ENCODE measurements around the gene KRTAP4-8.
A peak's percentile ranks its signal among the peaks of the same experiment; 100 is the strongest.
"Not testable (repeated sequence)": the region's sequence is repeated elsewhere in the genome, so short reads cannot be mapped to it uniquely, and the experiment has no call there.

The KRTAP4-8 gene

DNA sequence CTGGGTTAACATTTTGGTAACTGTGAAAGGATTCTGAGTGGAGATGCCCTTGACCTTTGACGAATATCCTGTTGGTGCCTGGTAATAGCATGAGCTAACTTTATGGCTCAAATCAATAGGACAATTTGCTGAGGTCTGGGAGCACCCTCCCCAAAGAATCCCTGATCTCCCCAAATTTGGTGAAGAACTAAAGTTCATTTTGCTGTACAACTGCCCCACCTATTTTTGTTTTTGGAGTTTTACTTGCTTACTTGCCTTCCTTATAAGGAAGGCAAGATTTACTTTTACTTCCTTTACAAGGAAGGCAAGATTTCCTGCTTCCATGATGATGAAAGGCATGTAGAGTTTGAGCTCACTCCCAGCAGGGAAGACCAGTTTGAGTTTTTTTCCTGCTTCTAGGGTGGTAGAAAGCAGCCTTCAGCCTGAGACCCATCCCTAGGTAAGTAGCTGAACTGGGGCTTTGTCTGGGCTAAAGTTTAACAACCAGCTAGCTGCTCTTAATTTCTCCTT lies 10.1 kb upstream of the KRTAP4-8 start:
- no peak for DNase-seq

DNA sequence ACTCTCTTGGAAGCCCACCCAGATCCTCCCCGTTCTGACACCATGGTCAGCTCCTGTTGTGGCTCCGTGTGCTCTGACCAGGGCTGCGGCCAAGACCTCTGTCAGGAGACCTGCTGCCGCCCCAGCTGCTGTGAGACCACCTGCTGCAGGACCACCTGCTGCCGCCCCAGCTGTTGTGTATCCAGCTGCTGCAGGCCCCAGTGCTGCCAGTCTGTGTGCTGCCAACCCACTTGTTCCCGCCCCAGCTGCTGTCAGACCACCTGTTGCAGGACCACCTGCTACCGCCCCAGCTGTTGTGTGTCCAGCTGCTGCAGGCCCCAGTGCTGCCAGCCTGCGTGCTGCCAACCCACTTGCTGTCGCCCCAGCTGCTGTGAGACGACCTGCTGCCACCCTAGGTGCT lies 7.4 kb upstream of the KRTAP4-8 start, which contains the start of gene KRTAP4-9:
KRTAP4-9 (plus strand) TSS at position 43 of the 400 bp plus-strand sequence; CDS start at position 43, 0 bp downstream.
- DNase-seq = not testable (repeated sequence)

DNA sequence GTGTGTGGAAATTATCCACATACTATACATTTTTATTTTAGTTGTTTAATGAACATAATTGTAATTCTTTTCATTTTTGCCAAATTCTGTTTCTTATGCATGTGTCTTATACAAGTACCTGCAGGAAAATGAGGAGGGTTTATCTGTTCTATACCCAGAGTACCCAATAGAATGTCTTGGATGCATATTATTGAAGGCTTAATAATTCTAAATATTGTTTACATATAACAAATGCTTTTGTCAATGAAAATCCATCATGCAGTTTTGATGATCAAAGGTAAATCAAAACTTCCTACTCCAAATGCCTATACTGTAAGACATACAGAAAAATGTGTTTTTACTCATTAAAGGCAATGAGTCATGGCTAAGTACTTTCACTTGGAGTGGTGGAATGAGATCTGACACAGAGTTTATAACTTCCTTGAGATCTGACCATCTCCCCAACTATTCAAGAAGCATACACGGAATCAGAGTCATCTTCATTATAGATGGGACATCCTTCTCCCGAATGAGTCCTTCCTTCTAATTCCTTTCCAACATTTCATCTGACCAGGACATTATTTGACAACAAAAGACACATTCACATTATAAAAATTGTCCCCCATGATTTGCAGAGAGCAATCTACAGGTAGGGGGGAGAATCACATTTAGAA lies 6.6 kb upstream of the KRTAP4-8 start:
- DNase-seq = peak; percentile 28 to 67

- no peak for DNase-seq
These were observed 6.0 kb upstream of the KRTAP4-8 start for GRCh38 chr17:41103896-41104295.

DNA sequence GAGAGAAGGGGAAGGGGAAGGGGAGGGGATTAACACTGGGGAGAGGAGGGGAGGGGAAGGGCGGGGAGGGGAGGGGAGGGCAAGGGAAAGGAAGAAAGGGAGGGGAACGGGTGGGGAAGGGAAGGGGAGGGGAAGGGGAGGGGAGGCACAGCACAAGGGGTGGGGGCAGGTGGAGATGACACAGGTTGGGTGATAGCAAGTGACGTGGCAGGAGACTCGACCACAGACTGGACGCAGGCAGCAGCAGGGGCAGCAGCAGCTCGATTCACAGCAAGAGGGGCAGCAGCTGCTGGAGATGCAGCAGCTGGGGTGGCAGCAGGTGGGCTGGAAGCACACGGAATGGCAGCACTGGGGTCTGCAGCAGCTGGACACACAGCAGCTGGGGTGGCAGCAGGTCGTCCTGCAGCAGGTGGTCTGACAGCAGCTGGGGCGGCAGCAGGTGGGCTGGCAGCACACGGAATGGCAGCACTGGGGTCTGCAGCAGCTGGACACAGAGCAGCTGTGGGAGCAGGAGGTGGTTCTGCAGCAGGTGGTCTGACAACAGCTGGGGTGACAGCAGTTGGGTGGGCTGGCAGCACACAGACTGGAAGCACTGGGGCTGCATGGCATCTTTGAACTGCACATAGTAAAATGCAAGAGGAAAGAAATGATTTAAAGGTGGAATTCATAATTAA lies 3.8 kb upstream of the KRTAP4-8 start, which contains the start of gene KRTAP4-16:
KRTAP4-16 (minus strand) TSS at position 624 of the 674 bp plus-strand sequence; CDS start at position 624, 0 bp downstream.
- no peak for DNase-seq

- peak; percentile 55 to 59 for DNase-seq
These were observed 1.9 kb upstream of the KRTAP4-8 start for GRCh38 chr17:41099682-41100480.

DNA sequence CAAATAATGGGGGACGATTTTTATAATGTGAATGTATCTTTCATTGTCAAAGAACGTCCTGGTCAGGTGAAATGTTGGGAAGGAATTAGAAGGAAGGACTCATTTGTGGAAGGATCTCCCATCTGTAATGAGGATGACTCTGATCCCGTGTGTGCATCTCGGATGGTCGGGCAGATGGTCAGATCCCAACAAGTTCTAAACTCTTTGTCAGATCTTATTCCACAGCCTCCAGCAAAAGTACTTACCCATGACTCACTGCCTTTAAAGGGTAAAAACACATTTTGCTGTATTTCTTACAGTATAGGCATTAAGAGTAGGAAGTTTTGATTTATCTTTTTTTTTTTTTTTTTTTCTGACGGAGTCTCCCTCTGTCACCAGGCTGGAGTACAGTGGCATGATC lies 539 bp upstream of the KRTAP4-8 start:
- no peak for DNase-seq

DNA sequence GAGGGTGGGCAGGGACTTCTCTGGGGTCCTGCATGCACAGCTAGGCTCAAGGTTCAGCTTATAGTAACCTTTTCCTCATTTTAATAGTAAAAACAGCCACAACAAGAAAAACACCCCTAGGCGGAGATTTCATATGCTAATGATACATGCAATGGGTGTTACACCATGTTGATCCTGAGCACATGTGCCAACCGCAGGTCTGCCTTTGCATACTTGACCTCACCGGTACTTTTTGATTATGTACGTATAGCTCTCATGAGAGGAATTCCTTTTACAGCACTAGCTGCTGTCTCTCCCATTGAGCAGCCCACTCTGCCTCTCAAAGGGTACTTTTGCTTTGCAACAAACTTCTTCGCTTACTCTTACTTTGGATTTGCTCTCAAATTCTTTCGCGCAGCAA lies 1.9 kb downstream of the KRTAP4-8 start:
- DNase-seq = no peak

DNA sequence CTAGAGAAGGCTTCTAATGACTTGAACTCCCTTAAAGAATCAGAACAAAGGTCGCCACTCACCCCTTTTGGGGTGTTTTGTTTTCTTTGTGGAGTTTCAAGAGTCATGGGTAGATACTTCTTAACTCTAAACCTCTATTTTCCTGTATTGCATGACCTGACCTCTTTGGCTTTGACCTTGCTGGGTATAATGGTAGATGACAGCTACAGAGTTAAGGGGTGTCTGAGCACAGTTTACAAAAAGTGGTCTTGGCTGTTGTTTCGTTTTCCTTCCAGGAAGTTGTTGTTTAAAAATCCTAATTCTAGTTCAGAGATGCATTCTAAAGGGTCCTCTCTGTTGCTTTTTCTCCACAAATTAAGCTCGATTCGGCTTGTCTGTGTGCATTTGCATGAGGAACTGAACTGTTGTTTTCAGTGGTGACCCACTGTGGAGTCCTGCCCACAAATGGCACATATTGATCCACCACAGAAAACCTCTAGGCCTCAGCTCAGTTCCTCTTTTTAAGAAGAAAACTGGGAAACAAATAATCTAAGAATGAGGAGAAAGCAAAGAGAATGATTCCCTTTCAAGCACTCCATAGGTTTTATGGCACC lies 9.1 kb downstream of the KRTAP4-8 start:
- DNase-seq = not testable (repeated sequence)

GRCh38 chr17:41084100-41084856 lies 13.7 kb downstream of the KRTAP4-8 start, which contains the start of gene KRTAP4-7:
KRTAP4-7 (plus strand) TSS chr17:41084150; CDS start chr17:41084207, 57 bp downstream.
- DNase-seq = not testable (repeated sequence)

GRCh38 chr17:41083427-41083826 lies 14.5 kb downstream of the KRTAP4-8 start:
- DNase-seq = peak; percentile 25 to 59

DNA sequence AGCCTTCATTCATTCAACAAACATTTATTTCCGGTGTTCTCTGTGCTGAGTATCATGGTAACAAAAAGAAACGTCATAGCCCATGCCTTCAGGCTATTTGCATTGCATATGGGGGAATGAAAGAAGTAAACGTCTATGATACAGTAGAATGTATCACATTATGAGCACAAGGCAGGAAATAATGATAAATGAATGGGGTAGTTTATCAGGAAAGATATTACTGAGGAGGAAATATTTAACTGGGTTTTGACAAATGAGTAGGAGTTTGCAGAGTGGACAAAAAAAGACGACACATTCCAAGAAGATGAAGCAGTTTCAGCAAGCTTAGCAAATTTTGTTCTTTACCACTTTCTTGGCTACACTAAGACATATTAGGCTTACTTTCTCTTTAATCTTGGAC lies 15.3 kb downstream of the KRTAP4-8 start:
- no peak for DNase-seq

DNA sequence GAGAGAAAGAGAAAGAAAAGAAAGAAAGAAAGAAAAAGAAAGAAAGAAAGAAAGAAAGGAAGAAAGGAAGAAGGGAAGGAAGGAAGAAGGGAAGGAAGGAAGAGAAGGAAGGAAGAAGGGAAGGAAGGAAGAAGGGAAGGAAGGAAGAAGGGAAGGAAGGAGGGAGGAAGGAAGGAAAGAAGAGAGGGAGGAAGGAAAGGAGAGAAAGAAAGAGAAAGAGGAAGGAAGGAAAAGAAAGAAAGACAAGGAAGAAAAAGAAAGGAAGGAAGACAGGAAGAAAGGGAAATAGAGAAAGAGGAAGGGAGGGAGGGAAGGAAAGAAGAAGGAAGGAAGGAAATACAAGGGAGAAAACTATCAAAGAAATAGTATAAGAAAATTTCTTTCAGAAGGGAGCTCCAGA lies 21.2 kb downstream of the KRTAP4-8 start:
- no peak for DNase-seq

- no peak for DNase-seq
These were observed 24.3 kb downstream of the KRTAP4-8 start for GRCh38 chr17:41073676-41074075.

DNA sequence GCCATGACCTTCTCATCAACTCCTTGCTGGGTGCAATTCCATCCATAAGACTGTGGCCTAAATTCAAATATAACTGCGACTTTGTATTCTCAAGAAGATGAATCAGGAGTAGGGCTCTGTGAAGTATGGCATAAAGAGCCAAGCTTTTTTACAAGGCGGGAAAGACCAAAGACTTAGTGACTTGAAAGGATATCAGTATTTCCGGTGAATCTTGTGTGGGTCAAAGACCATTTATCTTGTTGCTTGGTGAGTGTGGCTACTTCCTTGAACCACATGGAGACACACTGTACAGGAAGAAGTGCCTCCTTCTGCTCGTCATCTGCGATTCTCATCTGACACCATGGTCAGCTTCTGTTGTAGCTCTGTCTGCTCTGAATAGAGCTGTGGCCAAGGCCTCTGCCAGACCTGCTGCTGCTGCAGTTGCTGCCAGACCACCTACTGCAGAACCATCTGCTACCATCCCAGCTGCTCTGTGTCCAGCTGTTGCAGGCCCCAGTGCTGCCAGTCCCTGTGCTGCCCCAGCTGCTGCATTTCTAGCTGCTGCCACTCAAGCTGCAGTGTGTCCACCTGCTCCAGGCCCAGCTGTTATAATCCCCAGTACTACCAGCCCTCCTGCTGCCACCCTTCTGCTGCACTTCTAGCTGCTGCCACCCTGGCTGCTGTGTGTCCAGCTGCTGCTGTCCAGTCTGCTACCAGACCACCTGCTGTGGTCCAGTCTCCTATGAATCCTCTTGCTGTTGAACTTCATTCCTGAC lies 26.2 kb downstream of the KRTAP4-8 start:
- no peak for DNase-seq

GRCh38 chr17:41069031-41069430 lies 28.9 kb downstream of the KRTAP4-8 start:
- DNase-seq = no peak

- DNase-seq = no peak
These were observed 30.7 kb downstream of the KRTAP4-8 start for GRCh38 chr17:41067281-41067680.

GRCh38 chr17:41065829-41066624 lies 31.9 kb downstream of the KRTAP4-8 start, which contains the start of gene KRTAP2-4:
KRTAP2-4 (minus strand) TSS chr17:41065879; CDS start chr17:41065845, 34 bp downstream.
- peak in 1 of 2 experiments; percentile 32 for DNase-seq

DNA sequence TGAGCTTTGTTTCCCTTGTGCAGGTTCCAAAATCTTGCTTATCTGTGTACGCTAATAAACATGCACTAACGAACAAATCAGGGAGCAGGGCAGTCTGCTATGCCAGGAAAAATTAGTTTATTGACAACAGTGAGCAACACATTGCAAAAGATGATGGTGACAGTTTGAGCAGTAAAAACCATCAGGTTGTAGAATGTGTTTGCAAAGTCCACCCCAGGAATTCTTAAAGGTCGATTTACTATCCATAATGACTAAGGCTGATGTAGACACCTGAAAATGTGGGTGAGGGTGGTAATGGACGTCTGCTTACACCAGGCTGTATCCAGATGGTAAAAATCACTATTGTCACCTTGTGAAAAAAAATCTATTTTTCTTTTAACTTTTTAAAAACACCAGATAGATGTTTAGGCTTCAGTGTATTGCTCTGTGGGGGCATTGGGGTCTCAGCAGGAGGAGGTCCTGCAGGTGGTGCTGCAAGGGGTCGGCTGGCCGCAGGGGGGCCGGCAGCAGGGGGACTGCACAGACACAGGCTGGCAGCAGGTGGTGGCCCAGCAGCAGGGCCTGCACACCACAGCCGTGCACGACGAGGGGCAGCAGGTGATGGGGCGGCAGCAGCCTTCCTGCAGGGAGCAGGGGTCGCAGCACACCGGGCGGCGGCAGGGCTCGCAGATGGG lies 32.8 kb downstream of the KRTAP4-8 start:
- not testable (repeated sequence) for DNase-seq

DNA sequence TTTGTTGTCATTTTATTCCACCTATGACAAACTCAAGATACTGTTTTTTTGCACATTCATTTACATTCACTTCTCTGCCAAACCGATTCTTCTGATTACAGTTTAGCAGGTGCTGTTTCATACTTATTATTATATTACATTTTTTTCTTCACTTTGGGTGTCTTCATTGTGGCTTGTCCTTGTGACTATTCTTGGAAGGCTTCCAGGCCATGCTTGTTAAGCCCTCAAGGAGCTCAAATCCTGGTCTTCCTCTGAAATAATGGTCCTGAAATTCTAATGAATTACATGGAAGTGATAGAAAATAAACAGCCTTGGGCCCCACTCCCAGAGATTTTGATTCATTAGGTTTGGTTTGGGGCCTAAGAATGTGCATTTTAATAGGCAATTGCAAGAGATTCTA lies 33.6 kb downstream of the KRTAP4-8 start:
- DNase-seq = no peak
